H1 (cell line): ENCODE results near the gene SEMA3G. TPM values are rescaled to one million over a fixed set of nuclear protein-coding genes. Genes with fewer than 3 reads are reported as not detected.

Experiments
- ATF3 ChIP-seq: IDR thresholded peaks from 2 replicates; pipeline ENCODE4 v1.6.1; 2011; ENCODE audit warnings: low read depth, mild to moderate bottlenecking, low read length; ENCODE audit not compliant: insufficient read depth
- BRCA1 ChIP-seq: IDR thresholded peaks from 2 replicates; pipeline ENCODE4 v1.6.1; 2012; ENCODE audit warnings: low read depth, low read length, improper control_type of control experiment
- CHD2 ChIP-seq: IDR thresholded peaks from 2 replicates; pipeline ENCODE4 v1.6.1; 2012; ENCODE audit warnings: low read length, improper control_type of control experiment
- POLR2A ChIP-seq, 2 experiments: IDR thresholded peaks; 1 replicate in 1 of 2; 2 replicates in 1 of 2; pipeline ENCODE4 v1.6.1; 2011; ENCODE audit warnings: low read depth in 2 of 2, low read length in 2 of 2, mild to moderate bottlenecking in 2 of 2; ENCODE audit errors: control extremely low read depth in 1 of 2
- SIN3A ChIP-seq, 2 experiments: IDR thresholded peaks in 1 of 2; conservative IDR thresholded peaks in 1 of 2; 2 replicates each; pipeline ENCODE4 v1.6.1; 2011 to 2012; ENCODE audit warnings: low read length in 2 of 2, improper control_type of control experiment in 1 of 2, low read depth in 1 of 2, mild to moderate bottlenecking in 1 of 2
- polyA plus RNA-seq, 7 experiments: library from polyadenylated mRNA; depleted of rRNA in 3 of 7; stranded (reverse) in 5 of 7; unstranded in 2 of 7; fragments of >200 nt in 5 of 7; fragments of 200-250 nt in 2 of 7; gene quantifications; 1 replicate in 5 of 7; 2 replicates in 1 of 7; 4 replicates in 1 of 7; pipeline versions ENCODE4 v1.2.1 to v1.2.3, GENCODE V29; 2011 to 2013; ENCODE audit warnings: missing spikeins in 2 of 7, mixed read lengths in 2 of 7
- total RNA-seq: library from RNA; stranded (reverse); fragmentation: NEBNext Ultra II Directional; extraction: Animal tissue kit (Norgen Biotek cat#: 25700); gene quantifications from 2 replicates; pipeline ENCODE4 v1.2.1, GENCODE V29; 2021

The SEMA3G gene
- total and polyA plus RNA-seq, 2 of the 8 experiments (the other 6 are each of a cell fraction or from before 2014, with no cell fraction given): 0.95 to 1.5 TPM

- no peak for TF ChIP-seq CHD2
- TF ChIP-seq ATF3: no peak
- no peak for TF ChIP-seq POLR2A (IDR thresholded peaks at IDR 0.05; ENCODE audit: control extremely low read depth in 1 of 2, low read depth in 2 of 2, low read length in 2 of 2)
- no peak for TF ChIP-seq BRCA1
- no peak for TF ChIP-seq SIN3A (conservative IDR thresholded peaks at IDR 0.05 in 1 of 2, IDR thresholded peaks at IDR 0.05 in 1 of 2; ENCODE audit: low read depth in 1 of 2, low read length in 2 of 2)
Observed at GRCh38 chr3:52477076-52477795, 32.3 kb upstream of the SEMA3G start (continued).
